Right forelimb (tissue), 1 donor: ENCODE data around the gene SSBP2.

Source experiments
- DNase-seq: peaks from one replicate; pipeline ENCODE4 v3.0.0-alpha.2; 2018

The SSBP2 gene

DNA sequence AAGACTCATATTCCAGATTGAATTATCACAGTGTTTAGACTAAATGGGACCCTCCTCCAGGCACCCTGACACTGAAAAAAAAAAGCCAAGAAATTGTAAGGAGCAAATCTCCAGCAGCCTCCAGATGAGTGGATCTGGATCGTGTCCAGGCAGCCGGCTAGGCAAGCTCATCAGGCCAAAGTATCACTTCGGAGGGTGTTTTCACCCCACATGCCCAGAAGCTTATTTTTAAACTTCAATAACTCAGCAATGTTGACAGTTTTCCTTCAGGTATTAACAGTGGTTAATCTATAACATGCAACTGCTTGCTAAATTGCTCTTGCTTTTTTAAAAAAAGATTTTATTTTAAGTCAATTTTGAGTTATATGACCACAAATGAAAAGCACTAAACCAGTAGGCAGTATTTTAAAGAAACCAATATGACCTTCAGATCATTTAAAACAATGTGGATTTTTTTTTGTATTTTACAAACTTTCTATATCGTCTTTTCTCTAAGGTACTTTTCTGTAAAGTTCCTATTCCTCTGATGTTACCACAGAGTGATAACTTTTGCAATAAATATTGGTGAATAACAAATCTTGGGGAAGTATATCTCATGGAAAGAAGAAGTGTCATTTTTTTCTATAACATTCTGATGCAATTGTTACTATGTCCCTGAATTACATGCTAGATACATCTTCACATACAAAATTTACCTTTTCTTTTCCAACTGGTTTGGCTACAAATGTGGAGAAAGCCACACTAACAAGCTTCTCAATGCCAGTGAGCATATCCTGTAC is 387.6 kb downstream of the SSBP2 start:
- no peak for DNase-seq
